Measurements from ENCODE around the gene B4GALT5.

B4GALT5 gene

GRCh38 chr20:49658508-49658907, 55.2 kb downstream of the B4GALT5 start:
- no peak for DNase-seq (ENCODE audit: low read depth in 2 of 2)

- DNase-seq (ENCODE audit: low read depth in 2 of 2): no peak
Observed at GRCh38 chr20:49657118-49657901, 56.4 kb downstream of the B4GALT5 start.

GRCh38 chr20:49656304-49656703, 57.4 kb downstream of the B4GALT5 start:
- DNase-seq (ENCODE audit: low read depth in 2 of 2): no peak

DNA sequence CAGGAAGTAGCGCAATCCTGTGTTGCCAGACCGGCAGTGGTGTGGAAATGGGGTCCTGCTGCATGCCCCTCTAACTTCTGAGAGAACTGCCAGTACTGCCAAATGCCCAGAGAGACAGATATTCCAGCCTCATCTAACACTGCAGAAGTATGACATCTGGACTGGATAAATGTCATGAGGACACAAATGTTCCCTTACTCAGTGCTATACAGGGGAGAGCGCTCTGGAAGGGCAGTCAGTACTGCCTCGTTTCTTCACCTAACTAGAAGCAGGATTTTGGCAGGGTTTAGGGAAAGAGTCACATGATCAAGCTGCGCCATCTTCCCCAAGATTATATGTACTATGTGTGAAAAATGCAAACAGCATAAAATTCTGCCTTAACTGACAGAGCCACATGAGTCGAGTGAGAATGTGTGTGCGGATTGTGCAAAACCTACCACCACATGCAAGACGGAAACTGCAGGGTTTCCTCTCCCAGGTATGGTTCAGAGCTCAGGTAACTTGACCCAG, 59.7 kb downstream of the B4GALT5 start:
- no peak for DNase-seq (ENCODE audit: low read depth in 2 of 2)

GRCh38 chr20:49649672-49650071, 64.0 kb downstream of the B4GALT5 start:
- DNase-seq (ENCODE audit: low read depth in 2 of 2): no peak

- no peak for DNase-seq (ENCODE audit: low read depth in 2 of 2)
Observed at GRCh38 chr20:49647550-49647949, 66.1 kb downstream of the B4GALT5 start.

GRCh38 chr20:49646528-49646927, 67.2 kb downstream of the B4GALT5 start:
- DNase-seq (ENCODE audit: low read depth in 2 of 2): no peak

DNA sequence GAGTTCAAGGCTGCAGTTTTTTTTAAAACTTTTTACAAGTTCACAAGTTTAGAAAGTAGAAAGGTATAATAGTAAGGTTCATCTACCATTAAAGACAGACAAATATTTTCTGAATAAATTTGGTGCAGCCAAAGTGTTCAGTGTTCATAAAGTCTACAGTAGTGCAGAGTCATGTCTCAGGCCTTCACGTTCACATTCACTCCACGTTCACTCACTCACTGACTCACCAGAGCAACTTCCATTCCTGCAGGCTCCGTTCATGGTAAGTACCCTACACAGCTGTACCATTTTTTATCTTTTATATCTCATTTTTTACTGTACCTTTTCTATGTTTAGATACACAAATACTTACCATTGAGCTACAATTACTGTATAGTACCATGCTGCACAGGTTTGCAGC, 67.6 kb downstream of the B4GALT5 start:
- no peak for DNase-seq (ENCODE audit: low read depth in 2 of 2)

- no peak for DNase-seq (ENCODE audit: low read depth in 2 of 2)
Observed at GRCh38 chr20:49644980-49645565, 68.6 kb downstream of the B4GALT5 start.

DNA sequence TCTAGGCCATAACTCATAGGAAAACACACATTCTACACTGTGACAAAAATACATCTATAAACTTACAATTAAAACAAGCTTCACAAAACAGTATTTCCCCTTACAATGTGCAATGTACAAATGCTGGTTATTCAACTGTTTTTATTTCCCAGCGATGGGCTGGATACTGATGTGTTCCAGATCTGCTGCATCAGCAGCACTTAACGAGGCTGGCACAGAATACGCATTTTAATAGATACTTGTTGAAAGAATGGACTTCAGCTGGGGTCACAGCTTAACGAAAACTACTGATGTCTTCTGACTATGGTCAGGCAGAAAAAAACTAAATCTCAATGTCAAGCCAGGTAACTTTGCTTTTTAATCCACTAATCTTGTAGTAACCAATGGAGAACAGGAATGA, 70.9 kb downstream of the B4GALT5 start:
- DNase-seq (ENCODE audit: low read depth in 2 of 2): no peak

GRCh38 chr20:49641683-49642656, 71.7 kb downstream of the B4GALT5 start:
- no peak for DNase-seq (ENCODE audit: low read depth in 2 of 2)

- DNase-seq (ENCODE audit: low read depth in 2 of 2): no peak
Observed at GRCh38 chr20:49637046-49637637, 76.5 kb downstream of the B4GALT5 start.

- DNase-seq (ENCODE audit: low read depth in 2 of 2): no peak
Observed at GRCh38 chr20:49636447-49636846, 77.2 kb downstream of the B4GALT5 start.

DNA sequence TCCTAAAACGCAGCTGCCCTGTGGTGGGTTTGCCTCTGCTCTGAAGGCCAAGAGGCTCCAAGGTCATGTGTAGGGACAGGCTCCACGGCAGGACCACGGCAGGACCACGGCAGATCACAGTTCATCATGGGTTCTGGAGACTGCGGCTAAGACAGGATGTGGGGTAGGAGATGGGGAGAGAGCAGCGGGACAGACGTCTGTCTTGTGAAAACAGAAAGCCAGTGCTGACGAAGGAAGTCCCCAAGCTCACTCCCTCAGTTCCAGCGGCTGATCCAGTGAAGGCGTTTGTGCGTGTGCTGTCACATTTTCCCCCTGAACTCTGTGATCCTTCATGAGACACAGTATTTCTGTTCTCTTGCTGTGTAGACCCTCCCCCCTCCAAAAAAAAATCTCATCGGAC, 77.8 kb downstream of the B4GALT5 start:
- no peak for DNase-seq (ENCODE audit: low read depth in 2 of 2)

GRCh38 chr20:49635166-49635565, 78.5 kb downstream of the B4GALT5 start:
- DNase-seq (ENCODE audit: low read depth in 2 of 2): no peak

DNA sequence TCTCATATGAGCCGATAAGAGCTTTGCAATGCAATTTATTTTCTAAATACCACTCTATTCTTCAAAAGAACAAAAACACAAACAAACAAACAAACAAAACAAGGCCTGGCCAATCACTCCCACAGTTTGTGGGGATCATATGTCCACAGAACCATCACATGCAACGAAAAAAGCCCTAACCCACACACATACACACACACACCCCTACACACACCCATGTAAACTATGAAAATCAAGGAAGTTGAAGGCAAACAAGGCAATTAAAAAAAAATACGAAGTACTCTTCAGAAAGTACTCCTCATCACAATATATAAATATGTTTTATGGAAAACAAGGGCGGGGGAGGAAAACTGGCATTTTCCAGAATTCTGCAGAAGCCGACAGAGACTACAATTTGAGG, 79.6 kb downstream of the B4GALT5 start:
- no peak for DNase-seq (ENCODE audit: low read depth in 2 of 2)

- DNase-seq (ENCODE audit: low read depth in 2 of 2): no peak
Observed at GRCh38 chr20:49633643-49634042, 80.0 kb downstream of the B4GALT5 start.

DNA sequence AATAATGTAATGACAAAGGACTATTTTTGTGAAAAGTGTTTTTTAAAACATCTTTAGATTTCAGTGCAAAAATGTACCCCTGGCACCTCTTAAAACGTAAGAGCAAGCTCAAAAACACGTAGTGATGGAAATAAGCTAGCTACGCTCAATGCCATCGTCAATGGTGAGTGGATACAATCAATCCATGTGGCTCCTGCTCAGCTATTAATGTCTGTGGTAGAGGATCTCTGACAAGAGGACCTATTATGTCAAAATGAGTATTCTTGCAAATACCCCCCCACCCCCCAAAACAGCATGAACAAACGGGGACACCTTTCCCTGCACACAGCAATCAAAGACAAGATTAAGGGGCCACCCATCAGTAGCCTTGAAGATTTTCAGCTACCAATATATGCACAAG, 80.7 kb downstream of the B4GALT5 start:
- DNase-seq (ENCODE audit: low read depth in 2 of 2): no peak

DNA sequence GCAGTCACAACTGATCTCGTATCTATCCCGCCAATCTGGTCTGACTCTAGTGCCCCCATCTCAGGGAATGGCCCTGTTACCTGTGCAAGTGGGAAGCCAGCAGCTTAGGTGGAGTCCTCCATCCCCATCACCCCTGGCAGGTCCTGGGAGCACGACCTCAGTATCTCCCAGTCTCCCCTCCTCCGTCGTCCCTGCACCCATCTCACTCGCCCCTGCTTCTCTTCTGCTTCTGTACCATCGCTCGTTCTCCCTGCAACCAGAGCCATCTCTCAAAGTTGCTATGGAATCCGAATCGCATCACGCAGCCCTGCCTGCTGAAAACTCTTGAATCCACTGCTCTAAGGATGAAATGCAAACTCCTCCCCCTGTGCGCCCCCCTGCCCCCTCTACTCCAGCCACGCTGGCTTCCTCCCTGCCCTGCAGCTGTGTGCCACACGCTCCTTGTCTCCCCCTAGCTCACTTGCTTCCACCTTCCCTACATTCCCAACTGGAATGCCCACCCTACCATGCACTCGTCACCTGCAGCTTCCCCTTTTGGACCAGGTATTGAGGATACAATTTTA, 81.7 kb downstream of the B4GALT5 start:
- no peak for DNase-seq (ENCODE audit: low read depth in 2 of 2)

DNA sequence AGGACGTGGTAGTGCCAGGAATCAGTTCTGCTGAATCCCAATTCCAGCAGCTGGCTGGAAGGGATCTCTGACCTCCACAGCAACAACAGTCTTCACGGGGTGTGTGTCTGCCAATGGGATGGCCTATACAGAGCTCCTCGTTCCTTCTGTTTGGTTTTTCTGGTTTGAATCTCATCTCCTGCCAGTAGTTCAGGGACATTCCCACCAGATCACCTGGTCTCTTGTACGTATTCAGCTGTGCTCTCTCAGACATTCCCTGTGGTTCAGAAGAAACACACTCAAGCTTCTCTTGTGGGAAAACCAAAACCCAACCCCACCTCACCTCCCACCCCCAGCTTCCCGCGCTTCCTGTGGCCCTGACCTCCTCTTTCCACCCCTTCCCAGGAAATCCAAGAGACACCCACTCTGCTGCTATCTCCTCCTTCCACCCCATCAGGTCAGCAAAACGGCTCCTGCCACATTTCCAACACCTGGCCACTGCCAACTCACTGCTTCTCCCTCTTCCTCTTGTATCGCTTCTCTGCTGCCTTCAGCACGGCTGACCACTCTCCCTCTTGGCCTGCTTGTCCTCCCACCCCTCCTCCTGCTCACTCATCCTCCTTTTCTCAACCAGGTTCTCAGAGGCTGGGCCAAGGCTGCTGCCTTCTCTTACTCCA, 82.5 kb downstream of the B4GALT5 start:
- no peak for DNase-seq (ENCODE audit: low read depth in 2 of 2)

- no peak for DNase-seq (ENCODE audit: low read depth in 2 of 2)
Observed at GRCh38 chr20:49630396-49630951, 83.2 kb downstream of the B4GALT5 start.
